T47D (cell line): ENCODE data around the gene KIZ.

Experiments used
- DNase-seq, 2 experiments: peaks; one replicate each; pipeline versions ENCODE4 v3.0.0 to v3.0.0-alpha.2; 2011 to 2012; ENCODE audit warnings: low read depth in 1 of 2, low spot score in 1 of 2
- JUND ChIP-seq: IDR thresholded peaks from 2 replicates; pipeline ENCODE4 v1.6.1; 2012; ENCODE audit warnings: low read depth
- in situ Hi-C: cut with HindIII; loops from 2 replicates; pipeline ENCODE4 v1.10.0; 2016; ENCODE audit warnings: low sequenced_read_pairs, low pct_unique_long_range_greater_than_20kb

Gene KIZ

DNA sequence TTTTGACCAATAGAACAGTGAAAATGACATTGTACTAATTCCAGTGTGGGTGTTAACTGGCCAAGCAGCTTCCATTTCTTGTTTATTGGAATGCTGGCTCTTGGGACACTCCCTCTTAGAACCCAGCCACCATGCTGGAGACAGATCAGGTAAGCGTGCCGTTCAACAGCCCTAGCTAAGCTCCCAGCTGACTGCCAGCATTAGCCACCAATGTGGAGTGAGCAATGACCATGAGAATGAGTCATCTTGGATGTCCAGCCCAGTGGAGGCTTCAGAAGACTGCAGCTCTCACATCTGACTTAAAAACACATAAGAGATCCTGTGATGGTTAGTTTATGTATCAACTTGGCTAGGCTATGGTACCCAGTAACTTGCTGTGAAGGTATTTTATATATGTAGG, 16.7 kb upstream of the KIZ start:
- DNase-seq: no peak
- in situ Hi-C loops: no loop called here
- TF ChIP-seq JUND: no peak

DNA sequence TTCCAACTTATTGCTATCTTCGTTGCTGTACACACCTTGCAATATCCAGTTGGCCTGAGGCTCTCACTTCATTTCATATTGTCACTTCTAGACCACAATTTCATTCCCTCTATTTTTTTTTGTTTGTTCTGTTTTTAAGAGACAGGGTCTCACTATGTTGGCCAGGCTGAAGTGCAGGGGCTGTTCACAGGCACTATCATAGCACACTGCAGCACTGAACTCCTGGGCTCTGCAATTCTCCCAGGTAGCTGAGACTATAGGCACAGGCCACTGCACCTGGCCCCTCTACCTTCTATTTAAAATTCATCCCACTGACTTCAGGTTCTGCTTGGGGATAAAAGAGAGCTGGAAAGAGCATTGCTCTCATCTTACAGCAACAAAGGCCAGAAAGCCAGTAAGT, 15.1 kb upstream of the KIZ start:
- in situ Hi-C loops: no loop called here
- no peak for DNase-seq
- TF ChIP-seq JUND: no peak

DNA sequence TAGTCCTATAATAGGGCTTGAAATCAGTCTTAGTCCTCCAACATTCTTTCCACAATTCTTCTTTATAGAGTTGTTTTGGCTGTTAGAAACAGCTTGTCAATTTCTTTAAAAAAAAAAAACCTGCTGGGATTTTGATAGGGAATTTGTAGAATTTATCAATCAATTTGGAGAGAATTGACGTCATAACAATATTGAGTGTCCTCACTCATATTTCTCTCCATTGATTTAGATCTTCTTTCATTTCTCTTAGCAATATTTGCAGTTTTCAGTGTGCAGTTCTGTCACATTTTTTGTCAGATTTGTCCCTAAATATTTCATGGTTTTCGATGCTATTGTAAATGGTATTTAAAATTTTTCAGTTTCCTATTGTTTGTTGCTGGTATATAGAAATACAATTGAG, 14.5 kb upstream of the KIZ start:
- in situ Hi-C loops: no loop called here
- no peak for TF ChIP-seq JUND
- no peak for DNase-seq

GRCh38 chr20:21113697-21114096, 12.2 kb upstream of the KIZ start:
- DNase-seq: no peak
- in situ Hi-C loops: no loop called here

DNA sequence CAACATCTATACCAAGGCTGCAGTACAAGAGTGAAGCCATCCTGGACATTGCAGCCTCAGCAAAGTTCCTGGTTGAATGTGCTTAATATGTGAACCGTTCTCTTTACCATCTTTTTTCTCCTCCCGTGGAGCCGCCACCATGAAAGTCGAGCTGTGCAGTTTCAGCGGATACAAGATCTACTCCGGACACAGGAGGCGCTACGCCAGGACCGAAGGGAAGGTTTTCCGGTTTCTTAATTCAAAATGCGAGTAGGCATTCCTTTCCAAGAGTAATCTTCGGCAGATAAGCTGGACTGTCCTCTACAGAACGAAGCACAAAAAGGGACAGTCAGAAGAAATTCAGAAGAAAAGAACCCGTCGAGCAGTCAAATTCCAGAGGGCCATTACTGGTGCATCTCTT, 11.3 kb upstream of the KIZ start:
- DNase-seq: no peak
- no peak for TF ChIP-seq JUND
- in situ Hi-C loops: no loop called here

More at GRCh38 chr20:21113697-21114096, 12.2 kb upstream of the KIZ start:
- no peak for TF ChIP-seq JUND

DNA sequence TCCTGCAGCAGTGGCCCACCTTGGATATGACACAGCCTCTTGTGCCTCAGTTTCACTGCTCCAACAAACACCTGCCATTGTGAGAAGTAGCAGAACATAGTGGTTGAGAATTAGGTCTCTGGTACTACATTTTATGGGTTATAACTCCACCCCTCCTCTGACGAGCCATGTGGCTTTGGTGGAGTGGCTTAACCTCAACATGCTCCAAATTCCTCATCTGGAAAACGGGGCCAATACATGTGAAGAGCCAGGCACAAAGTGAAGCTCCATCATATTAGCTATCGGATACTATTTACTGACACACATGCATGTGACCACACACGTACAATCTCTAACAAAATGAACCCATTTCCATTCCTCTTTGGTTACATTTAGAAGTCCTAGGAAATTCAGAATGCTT, 8.4 kb upstream of the KIZ start:
- TF ChIP-seq JUND: no peak
- no peak for DNase-seq
- in situ Hi-C loops: no loop called here

- in situ Hi-C loops: no loop called here
- no peak for TF ChIP-seq JUND
- no peak for DNase-seq
Measured at GRCh38 chr20:21118138-21118537, 7.7 kb upstream of the KIZ start.

- in situ Hi-C loops: no loop called here
- no peak for DNase-seq
- TF ChIP-seq JUND: no peak
Measured at GRCh38 chr20:21118782-21119181, 7.1 kb upstream of the KIZ start.

DNA sequence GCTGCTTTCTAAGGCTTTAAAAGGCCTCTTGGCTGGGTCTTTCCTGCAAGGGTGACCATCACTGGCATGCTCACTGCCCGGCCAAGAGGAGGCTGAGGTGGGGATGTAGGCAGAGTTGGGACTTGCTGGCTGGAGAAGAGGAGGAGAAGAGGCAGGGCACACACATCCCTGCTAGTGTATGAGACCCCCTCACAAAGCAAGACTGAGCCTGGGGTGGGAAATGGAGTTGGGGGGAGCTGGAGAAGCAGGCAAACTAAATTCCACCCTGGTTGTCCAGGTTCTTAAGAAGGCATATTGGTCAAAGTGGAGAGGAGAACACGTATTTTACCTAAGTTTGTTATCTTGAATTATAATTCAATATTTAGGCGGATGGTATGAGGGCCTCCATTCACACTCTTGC, 1.7 kb upstream of the KIZ start:
- DNase-seq: no peak
- TF ChIP-seq JUND: no peak
- in situ Hi-C loops: no loop called here

DNA sequence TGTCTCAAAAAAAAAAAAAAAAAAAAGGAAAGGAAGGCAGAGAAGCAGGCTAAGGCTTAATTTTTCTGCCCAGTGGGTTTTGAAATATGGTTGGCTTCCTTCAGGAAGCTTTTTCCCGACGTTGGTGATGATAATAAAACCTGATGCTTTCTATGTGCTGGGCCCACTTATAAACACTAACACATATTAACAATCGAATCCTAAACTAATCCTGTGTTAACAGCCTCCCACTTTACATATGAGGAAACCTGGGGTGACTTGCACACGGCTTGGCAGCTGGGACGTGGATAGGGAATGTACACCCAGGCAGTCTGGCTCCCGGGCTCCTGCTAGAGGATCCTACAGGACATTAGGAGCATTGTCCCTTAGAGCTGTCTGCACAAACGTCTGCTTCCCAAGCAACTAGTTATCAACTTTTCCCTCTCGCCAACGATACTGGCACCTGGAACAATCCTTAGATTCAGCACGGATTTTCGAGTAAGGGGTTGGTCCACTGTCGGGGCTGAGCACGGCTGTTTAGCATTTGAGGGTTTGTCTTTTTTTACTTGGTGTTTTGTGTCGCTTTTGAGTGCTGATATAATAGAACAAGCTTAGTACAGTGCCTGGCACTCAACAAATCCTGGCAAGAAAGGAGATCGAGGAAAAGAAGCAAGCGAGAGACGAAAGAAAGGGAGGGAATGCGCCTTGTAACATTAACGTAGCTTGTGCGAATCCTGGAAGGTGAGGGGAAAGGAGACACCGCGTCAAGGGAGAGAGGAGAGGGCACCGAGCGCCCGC, 622 bp upstream of the KIZ start:
- no peak for TF ChIP-seq JUND
- in situ Hi-C loops: no loop called here
- peak; percentile 64 to 82 for DNase-seq

- DNase-seq: no peak
- no peak for TF ChIP-seq JUND
- in situ Hi-C loops: no loop called here
Measured at GRCh38 chr20:21126581-21126870, 644 bp downstream of the KIZ start.

- in situ Hi-C loops: no loop called here
- TF ChIP-seq JUND: no peak
- no peak for DNase-seq
Measured at GRCh38 chr20:21127201-21127981, 1.5 kb downstream of the KIZ start.

DNA sequence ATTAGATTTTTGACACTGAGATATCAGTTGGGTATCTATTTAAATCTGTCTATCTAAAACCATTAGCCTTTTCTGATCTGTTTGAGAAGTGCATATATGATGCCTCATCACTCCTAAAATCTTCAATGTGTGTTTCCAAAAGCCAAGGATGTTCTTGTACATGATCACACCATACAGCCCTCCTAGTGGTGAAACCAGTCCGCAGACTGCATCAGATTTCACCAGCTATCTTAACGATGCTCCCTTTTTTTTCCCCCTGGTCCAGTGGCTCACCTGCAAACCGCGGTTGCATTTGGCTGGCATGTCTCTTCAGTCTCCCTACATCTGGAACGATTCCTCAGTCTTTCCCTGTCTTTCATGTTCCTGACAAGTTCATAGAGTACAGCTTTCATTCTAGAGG, 4.0 kb downstream of the KIZ start:
- in situ Hi-C loops: no loop called here
- TF ChIP-seq JUND: no peak
- DNase-seq: no peak

- in situ Hi-C loops: no loop called here
- TF ChIP-seq JUND: no peak
- DNase-seq: no peak
Measured at GRCh38 chr20:21133404-21133803, 7.5 kb downstream of the KIZ start.
